ENCODE data around the gene ARMC3.

DNA sequence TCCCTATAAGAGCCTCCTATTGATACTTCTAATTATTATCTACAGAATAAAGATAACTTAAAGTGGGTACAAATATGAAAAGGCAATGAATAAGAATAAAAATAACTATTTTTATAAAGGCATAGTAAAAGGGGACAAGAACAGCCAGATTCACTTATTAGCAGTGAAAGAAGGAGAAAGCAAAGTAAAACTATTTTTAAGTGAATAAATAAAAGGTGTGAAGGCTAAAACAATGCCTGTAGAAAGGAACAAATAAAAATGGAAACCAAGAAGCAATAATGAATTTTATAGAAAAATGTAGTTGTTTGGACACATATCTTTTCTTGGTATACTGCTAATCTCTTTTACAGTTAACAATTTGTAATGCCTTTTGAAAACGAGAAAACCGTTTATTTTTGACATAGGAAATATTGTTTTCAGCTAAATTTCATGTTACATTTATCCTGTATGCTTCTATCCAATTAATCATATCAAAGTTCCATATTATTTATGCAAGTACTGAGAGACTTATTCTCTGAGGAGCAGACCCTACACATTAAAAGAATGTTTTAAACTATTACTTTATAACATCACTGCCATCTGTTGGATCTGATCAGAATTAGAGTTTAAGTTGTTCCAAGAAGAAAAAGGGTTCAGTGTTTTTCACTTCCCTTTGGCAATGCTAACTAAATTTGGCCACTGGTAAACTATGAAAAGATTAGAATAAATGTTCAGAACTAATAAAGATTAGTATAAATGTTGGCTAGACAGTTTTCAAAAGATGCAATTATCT, 59.1 kb downstream of the ARMC3 start:
- no peak for TF ChIP-seq EZH2 (IDR thresholded peaks at IDR 0.05; ENCODE audit: borderline replicate concordance, low read length)
- TF ChIP-seq, protein P1, sequence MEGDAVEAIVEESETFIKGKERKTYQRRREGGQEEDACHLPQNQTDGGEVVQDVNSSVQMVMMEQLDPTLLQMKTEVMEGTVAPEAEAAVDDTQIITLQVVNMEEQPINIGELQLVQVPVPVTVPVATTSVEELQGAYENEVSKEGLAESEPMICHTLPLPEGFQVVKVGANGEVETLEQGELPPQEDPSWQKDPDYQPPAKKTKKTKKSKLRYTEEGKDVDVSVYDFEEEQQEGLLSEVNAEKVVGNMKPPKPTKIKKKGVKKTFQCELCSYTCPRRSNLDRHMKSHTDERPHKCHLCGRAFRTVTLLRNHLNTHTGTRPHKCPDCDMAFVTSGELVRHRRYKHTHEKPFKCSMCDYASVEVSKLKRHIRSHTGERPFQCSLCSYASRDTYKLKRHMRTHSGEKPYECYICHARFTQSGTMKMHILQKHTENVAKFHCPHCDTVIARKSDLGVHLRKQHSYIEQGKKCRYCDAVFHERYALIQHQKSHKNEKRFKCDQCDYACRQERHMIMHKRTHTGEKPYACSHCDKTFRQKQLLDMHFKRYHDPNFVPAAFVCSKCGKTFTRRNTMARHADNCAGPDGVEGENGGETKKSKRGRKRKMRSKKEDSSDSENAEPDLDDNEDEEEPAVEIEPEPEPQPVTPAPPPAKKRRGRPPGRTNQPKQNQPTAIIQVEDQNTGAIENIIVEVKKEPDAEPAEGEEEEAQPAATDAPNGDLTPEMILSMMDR (conservative IDR thresholded peaks at IDR 0.05 in 1 of 2, IDR thresholded peaks at IDR 0.05 in 1 of 2; ENCODE audit: extremely low read depth in 1 of 2, insufficient read depth in 1 of 2, low read depth in 1 of 2, low read length in 2 of 2), result peak; percentile 18 to 39

Measured in mammary epithelial cell (primary cell).